Measurements from ENCODE around the gene ASCC3.
"Not testable (repeated sequence)": the region's sequence is repeated elsewhere in the genome, so short reads cannot be mapped to it uniquely, and the experiment has no call there.

Gene ASCC3

GRCh38 chr6:100670056-100670455, 211.1 kb downstream of the ASCC3 start:
- in situ Hi-C loops (cut with MboI; ENCODE audit: low sequenced_read_pairs): loop anchor here (25.0 kb wide), 1 partner anchor 558 kb away; no protein-coding TSS in a partner anchor

DNA sequence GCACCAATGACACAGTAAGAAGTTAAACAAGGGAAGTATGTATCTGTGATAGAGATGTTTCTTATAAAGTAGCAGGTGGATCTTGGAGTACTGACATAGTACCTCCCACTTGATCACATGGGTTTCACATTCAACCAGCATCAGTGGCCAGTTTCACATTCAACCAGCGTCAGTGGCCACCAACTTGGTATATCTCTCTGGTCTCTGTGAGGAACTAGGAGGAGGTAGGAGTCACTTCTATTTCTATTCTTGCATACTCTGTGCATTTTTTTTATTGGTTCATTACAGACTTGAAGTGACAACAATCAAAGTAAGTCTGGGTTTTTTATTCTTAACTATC, 216.1 kb downstream of the ASCC3 start:
- in situ Hi-C loops (cut with MboI; ENCODE audit: low sequenced_read_pairs): loop anchor here (25.0 kb wide), 1 partner anchor 553 kb away; no protein-coding TSS in a partner anchor

DNA sequence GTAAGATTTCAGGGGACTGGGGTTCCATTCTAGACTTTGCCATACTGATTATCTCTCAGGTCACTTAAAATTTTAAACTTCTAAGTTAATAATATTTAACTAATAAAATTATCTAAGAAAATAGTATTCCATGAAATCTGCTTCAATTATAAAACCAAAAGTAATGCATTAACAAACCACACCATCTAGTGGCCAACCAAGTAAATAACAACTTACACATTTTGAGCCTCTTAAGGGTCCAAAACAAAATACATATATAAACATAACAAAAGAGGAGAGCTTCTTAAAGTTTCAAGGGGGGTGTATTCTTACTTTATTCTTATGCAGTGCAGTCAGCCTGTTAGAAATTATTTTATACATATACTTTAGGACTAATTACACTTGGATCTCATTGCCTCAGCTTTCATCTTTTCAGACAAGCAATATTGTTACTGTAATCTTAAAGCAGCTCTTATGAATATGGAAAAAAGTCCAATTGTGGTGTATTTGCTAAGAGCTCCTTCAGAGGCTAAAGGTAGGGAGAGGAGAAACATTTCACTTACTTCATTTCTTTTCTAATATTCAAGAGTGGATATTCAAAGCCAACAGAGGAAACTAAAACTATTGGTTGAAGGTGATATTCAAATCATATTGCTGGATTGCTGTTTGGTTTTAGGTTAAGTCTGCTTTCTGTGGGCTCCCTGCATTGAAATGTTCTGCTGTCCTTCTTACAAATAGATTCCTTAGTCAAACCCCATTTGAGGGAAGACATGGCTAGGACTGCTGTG, 216.7 kb downstream of the ASCC3 start:
- in situ Hi-C loops (cut with MboI; ENCODE audit: low sequenced_read_pairs): loop anchor here (25.0 kb wide), 1 partner anchor 552 kb away; no protein-coding TSS in a partner anchor

DNA sequence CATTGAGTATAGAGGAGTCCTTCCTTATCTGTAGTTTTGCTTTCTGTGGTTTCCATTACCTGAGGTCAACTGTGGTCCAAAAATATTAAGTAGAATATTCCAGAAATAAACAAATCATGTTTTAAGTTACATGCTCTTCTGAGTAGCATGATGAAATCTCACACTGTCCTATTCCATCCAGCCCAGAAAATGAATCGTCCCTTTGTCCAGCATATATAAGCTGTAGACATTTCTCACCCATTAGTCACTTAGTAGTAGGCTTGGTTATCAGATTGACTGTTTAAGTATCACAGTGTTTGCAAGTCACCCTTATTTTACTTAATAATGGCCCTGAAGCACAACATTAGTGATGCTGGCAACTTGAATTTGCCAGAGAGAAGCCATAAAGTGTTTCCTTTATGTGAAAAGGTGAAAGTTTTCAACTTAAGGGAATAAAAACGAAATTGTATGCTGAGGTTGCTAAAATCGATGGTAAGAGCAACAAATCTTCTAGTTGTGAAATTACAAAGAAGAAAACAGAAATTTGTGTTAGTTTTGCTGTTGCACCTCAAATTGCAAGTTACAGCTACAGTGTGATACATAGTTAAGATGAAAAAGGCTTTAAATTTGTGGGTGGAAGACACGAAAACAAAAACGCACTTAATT, 217.8 kb downstream of the ASCC3 start:
- in situ Hi-C loops (cut with MboI; ENCODE audit: low sequenced_read_pairs): loop anchor here (25.0 kb wide), 1 partner anchor 551 kb away; no protein-coding TSS in a partner anchor

- in situ Hi-C loops (cut with MboI; ENCODE audit: low sequenced_read_pairs): loop anchor here (25.0 kb wide), 1 partner anchor 550 kb away; no protein-coding TSS in a partner anchor
Observed at GRCh38 chr6:100662264-100662663, 218.9 kb downstream of the ASCC3 start.

- in situ Hi-C loops (cut with MboI; ENCODE audit: low sequenced_read_pairs): loop anchor here (25.0 kb wide), 1 partner anchor 546 kb away; no protein-coding TSS in a partner anchor
Observed at GRCh38 chr6:100658486-100658885, 222.6 kb downstream of the ASCC3 start.

DNA sequence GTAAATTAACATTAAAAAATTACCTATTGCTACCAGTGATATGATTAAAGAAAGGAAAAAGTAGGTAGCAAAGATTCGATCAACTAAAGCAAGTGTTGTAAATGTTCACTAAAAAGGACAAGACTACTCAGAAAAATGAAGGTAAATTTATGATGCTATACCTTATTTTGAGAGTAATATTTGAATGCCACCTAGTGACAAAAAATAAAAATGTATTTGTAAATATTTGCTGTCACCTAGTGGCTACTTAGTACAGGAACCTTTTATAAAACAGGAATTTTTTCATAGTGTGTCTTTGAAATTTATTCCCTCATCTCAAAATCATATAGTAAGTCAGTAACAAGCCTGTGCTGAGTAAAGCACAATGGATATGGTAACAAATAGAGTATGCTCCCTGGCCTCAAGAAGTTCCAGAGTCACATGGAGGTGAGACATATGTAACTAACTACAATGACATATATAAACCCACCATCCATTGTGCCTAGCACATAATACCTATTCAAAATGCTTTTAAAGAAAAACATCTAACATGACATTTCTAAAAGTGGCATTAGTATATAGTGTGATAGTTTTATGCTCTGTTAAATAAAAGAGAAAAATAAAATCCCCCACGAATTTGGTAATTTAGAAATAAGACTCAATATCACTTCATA, 223.3 kb downstream of the ASCC3 start:
- in situ Hi-C loops (cut with MboI; ENCODE audit: low sequenced_read_pairs): loop anchor here (25.0 kb wide), 1 partner anchor 546 kb away; no protein-coding TSS in a partner anchor

DNA sequence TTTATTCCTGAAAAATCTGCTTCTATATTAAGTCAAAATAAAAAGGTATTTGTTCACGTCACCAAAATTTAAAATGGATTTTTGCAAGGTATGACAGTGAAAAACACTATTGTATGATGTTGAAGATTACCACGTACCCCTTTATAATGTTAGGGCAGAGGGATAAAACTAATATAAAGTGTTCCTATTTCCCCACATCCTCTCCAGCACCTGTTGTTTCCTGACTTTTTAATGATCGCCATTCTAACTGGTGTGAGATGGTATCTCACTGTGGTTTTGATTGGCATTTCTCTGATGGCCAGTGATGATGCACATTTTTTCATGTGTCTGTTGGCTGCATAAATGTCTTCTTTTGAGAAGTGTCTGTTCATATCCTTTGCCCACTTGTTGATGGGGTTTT, 240.0 kb downstream of the ASCC3 start:
- in situ Hi-C loops (cut with MboI; ENCODE audit: low sequenced_read_pairs): not testable (repeated sequence)

- in situ Hi-C loops (cut with MboI; ENCODE audit: low sequenced_read_pairs): no loop called here
Observed at GRCh38 chr6:100633096-100633777, 247.9 kb downstream of the ASCC3 start.

GRCh38 chr6:100630536-100630935, 250.6 kb downstream of the ASCC3 start:
- in situ Hi-C loops (cut with MboI; ENCODE audit: low sequenced_read_pairs): no loop called here

GRCh38 chr6:100627911-100628758, 253.0 kb downstream of the ASCC3 start:
- in situ Hi-C loops (cut with MboI; ENCODE audit: low sequenced_read_pairs): no loop called here

DNA sequence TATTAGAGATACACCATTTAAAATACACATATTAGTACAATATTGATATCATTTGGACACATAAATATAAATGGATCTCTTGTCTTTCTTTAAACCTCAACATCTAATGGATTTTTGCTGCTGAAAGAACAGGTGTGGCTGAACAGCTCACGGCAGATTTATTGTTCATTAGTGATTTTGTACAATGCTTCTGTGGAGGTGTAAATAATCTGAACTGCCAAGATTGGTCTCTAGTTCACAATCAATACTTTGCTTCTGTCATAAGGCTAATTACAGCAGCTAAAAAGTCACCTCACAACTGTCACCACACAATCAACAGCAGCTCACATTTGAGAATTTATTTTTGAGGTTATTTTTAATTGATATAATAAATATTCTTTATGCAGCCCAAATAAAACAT, 254.4 kb downstream of the ASCC3 start:
- in situ Hi-C loops (cut with MboI; ENCODE audit: low sequenced_read_pairs): no loop called here

DNA sequence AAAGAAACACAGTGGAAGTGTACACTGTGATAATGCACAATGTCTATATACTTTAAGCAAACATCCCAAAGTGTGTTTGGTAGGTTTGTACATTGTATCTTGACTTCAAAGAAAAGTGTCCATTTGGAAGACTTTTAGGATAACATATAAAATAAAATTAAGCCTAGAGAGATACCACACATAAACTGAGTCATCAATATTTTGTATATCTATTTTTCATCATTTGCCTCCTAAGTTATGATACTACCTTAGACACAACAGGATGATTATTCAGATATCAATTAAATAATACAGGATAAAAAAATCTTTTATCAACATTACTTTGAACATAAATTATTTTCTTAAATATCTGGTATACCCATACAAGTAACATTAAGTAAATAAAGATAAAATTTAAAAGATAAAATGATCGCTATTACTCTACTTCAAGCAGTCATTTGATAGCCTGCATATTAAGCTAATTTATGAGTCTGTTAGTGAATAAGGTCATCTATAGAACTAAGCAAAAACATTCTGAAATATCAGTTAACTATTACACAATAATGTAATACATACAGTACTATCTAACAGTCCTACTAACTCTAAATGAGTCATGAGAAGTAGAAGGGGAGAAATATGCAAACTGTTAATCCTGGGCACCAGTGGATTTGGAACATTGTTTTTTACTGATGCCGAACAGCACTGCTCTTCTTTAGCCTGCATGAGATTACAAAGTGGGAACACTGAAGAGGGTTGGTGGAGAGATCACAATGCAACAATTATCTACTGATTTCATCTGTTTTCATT, 258.0 kb downstream of the ASCC3 start:
- in situ Hi-C loops (cut with MboI; ENCODE audit: low sequenced_read_pairs): no loop called here

GRCh38 chr6:100620085-100620840, 260.9 kb downstream of the ASCC3 start:
- in situ Hi-C loops (cut with MboI; ENCODE audit: low sequenced_read_pairs): no loop called here

GRCh38 chr6:100618351-100618671, 262.8 kb downstream of the ASCC3 start:
- in situ Hi-C loops (cut with MboI; ENCODE audit: low sequenced_read_pairs): no loop called here

GRCh38 chr6:100617633-100618350, 263.3 kb downstream of the ASCC3 start:
- in situ Hi-C loops (cut with MboI; ENCODE audit: low sequenced_read_pairs): no loop called here

- in situ Hi-C loops (cut with MboI; ENCODE audit: low sequenced_read_pairs): no loop called here
Observed at GRCh38 chr6:100614933-100615332, 266.2 kb downstream of the ASCC3 start.

GRCh38 chr6:100614386-100614785, 266.7 kb downstream of the ASCC3 start:
- in situ Hi-C loops (cut with MboI; ENCODE audit: low sequenced_read_pairs): no loop called here

All from HL-60/S4 treated with phorbol 12-myristate 13-acetate at 8.2 ng/mL for 4 days and 3 days (cell line).